Hepatocyte (in vitro differentiated cells): Measurements from ENCODE around the gene SYTL1.

Source experiments
- CTCF ChIP-seq: fragments of 200-600 bp; sonication (generic); IDR thresholded peaks from 2 replicates; pipeline ENCODE4 v1.5.1; 2016; ENCODE audit warnings: antibody characterized with exemption, mild to moderate bottlenecking; ENCODE audit not compliant: poor library complexity
- EZH2 ChIP-seq: fragments of 200-600 bp; sonication (generic); IDR thresholded peaks from 2 replicates; pipeline ENCODE4 v1.6.1; 2016; ENCODE audit warnings: antibody characterized with exemption, mild to moderate bottlenecking, borderline replicate concordance

- TF ChIP-seq CTCF, result no peak
- no peak for TF ChIP-seq EZH2
Measured at GRCh38 chr1:27379564-27380122, 37.8 kb downstream of the SYTL1 start.
